Measurements from ENCODE around the gene PCYT2. TPM values are rescaled to one million over a fixed set of nuclear protein-coding genes. Genes with fewer than 3 reads are reported as not detected.

The PCYT2 gene
- total RNA-seq, 1 donor from 2014 or later = 93.2 TPM

DNA sequence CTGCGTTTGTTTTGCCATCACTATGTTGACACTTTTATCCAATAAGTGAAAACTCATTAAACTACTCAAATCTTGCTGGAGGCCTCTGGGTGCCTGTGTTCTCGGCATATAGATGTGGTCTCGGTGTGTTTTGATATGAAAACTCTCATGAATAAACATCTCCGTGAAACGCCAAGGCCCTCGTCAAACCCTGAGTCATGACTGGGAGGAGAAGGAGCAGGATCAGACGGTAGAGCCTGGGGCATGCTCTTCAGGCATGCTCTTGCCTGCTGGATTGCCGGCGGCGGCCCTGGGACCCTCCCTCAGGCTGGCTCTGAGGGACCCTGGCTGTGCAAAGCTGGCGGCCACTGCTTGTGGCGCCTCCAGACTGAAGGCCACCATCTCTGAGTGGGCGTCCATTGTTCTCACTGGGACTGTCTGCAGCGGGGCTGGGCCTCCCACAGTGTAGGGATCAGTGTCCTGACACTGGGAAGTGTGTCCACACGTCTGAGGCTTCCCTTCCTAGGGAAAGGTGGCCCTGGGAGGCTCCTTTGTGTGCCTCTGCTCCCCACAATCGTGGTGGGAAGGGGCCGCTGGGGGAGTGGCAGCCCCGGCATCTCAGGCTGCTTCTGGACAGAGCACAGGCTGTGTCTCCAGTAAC, 10.9 kb downstream of the PCYT2 start:
- no peak for TF ChIP-seq CTCF (IDR thresholded peaks at IDR 0.05; ENCODE audit: unreplicated experiment)
- H3K9me3 Mint-ChIP-seq (ENCODE audit: low read depth) = no peaks in the 10 kb centered on the region
- no peak for DNase-seq (ENCODE audit: low spot score, unreplicated experiment)
- H3K27ac Mint-ChIP-seq = no peak overlapping the region
- H3K27me3 Mint-ChIP-seq = peaks cover 9% of the 10 kb centered on the region
- peaks cover 17% of the 10 kb centered on the region for H3K36me3 Mint-ChIP-seq (ENCODE audit: insufficient read depth)
- H3K4me3 Mint-ChIP-seq (ENCODE audit: low read depth) = no peak overlapping the region
- H3K4me1 Mint-ChIP-seq (ENCODE audit: low read depth) = no peaks in the 10 kb centered on the region

DNA sequence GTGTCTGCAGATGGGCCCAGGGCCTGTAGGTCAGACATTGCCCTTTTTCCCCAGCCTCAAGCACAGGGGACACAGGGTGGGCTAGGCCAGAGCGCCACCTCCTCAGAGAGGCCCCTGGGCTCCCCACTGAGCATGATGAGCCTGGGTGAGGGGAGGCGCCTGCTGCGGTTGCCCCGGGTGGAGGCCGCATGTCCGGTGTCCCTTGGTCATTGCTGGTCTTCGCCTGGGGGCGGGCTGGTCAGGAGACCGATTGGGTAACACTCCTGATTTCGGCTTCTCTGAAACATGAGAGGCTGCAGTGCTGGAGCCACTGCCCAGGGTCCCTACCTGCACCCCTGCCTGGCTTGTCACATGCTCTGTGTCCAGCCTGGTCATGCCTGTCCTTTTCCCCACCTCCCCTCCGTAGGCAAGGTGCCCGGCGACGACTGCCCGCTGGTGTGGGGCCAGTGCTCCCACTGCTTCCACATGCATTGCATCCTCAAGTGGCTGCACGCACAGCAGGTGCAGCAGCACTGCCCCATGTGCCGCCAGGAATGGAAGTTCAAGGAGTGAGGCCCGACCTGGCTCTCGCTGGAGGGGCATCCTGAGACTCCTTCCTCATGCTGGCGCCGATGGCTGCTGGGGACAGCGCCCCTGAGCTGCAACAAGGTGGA, 11.6 kb downstream of the PCYT2 start:
- H3K4me3 Mint-ChIP-seq (ENCODE audit: low read depth) = no peak overlapping the region
- DNase-seq (ENCODE audit: low spot score, unreplicated experiment) = no peak
- peak overlapping the region; percentile 49 for H3K27ac Mint-ChIP-seq
- H3K4me1 Mint-ChIP-seq (ENCODE audit: low read depth) = no peaks in the 10 kb centered on the region
- TF ChIP-seq CTCF (IDR thresholded peaks at IDR 0.05; ENCODE audit: unreplicated experiment) = no peak
- H3K27me3 Mint-ChIP-seq = peaks cover 9% of the 10 kb centered on the region
- no peaks in the 10 kb centered on the region for H3K9me3 Mint-ChIP-seq (ENCODE audit: low read depth)
- H3K36me3 Mint-ChIP-seq (ENCODE audit: insufficient read depth) = peaks cover 18% of the 10 kb centered on the region

DNA sequence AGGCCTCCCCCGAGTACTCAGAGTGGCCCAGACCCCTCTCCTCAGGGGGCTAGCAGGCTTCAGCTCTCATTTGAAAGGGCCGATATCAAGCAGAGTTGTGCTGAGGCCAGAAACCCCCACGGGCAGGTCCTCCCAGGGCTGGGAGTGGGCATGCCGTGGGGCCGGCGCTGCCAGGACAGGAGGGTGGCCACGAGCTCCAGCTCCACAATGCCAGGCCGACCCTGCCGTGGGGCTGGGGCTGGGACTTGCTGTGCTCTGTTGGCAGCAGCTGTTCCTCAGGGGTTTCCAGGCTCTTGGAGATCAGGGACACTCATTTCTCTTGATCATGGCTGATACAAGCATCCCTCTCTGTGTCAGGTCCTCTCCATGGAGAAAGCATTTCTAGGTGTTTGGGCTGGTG, 12.3 kb downstream of the PCYT2 start:
- no peaks in the 10 kb centered on the region for H3K4me1 Mint-ChIP-seq (ENCODE audit: low read depth)
- H3K27me3 Mint-ChIP-seq = peaks cover 9% of the 10 kb centered on the region
- TF ChIP-seq CTCF (IDR thresholded peaks at IDR 0.05; ENCODE audit: unreplicated experiment) = no peak
- no peak overlapping the region for H3K27ac Mint-ChIP-seq
- H3K4me3 Mint-ChIP-seq (ENCODE audit: low read depth) = no peak overlapping the region
- no peak for DNase-seq (ENCODE audit: low spot score, unreplicated experiment)
- H3K9me3 Mint-ChIP-seq (ENCODE audit: low read depth) = no peaks in the 10 kb centered on the region
- peaks cover 17% of the 10 kb centered on the region for H3K36me3 Mint-ChIP-seq (ENCODE audit: insufficient read depth)

- Mint-ChIP-seq H3K27ac (no peak overlapping the region), H3K27me3 (peaks cover 9% of the 10 kb centered on the region), H3K4me3 (ENCODE audit: low read depth) (no peak overlapping the region), H3K9me3 (ENCODE audit: low read depth) (no peaks in the 10 kb centered on the region), H3K4me1 (ENCODE audit: low read depth) (no peaks in the 10 kb centered on the region), H3K36me3 (ENCODE audit: insufficient read depth) (peaks cover 16% of the 10 kb centered on the region)
- DNase-seq (ENCODE audit: low spot score, unreplicated experiment) = no peak
- no peak for TF ChIP-seq CTCF (IDR thresholded peaks at IDR 0.05; ENCODE audit: unreplicated experiment)
Observed at GRCh38 chr17:81898029-81898866, 13.0 kb downstream of the PCYT2 start.

GRCh38 chr17:81895400-81895799, 15.8 kb downstream of the PCYT2 start:
- H3K9me3 Mint-ChIP-seq (ENCODE audit: low read depth) = no peaks in the 10 kb centered on the region
- no peak overlapping the region for H3K27ac Mint-ChIP-seq
- DNase-seq (ENCODE audit: low spot score, unreplicated experiment) = no peak
- no peak overlapping the region for H3K4me3 Mint-ChIP-seq (ENCODE audit: low read depth)
- peaks cover 12% of the 10 kb centered on the region for H3K36me3 Mint-ChIP-seq (ENCODE audit: insufficient read depth)
- no peak for TF ChIP-seq CTCF (IDR thresholded peaks at IDR 0.05; ENCODE audit: unreplicated experiment)
- H3K4me1 Mint-ChIP-seq (ENCODE audit: low read depth) = peaks cover 2% of the 10 kb centered on the region
- H3K27me3 Mint-ChIP-seq = no peaks in the 10 kb centered on the region
